ENCODE measurements around the gene ARMC5.

- no peak for TF ChIP-seq CTCF (IDR thresholded peaks at IDR 0.05)
- TF ChIP-seq EP300 (IDR thresholded peaks at IDR 0.05): no peak
Measured at GRCh38 chr16:31410082-31410481, 49.2 kb upstream of the ARMC5 start.

All from esophagus muscularis mucosa (tissue), 3 donors.